HCT116 (cell line): ENCODE results near the gene MLLT3. TPM values are rescaled to one million over a fixed set of nuclear protein-coding genes. Genes with fewer than 3 reads are reported as not detected.

ENCODE experiments used
- ATAC-seq: fragments of 200-7000 bp; cut with Tn5 transposase; 2 replicates; pipeline ENCODE4 v1.9.1; 2020; ENCODE audit warnings: mild to moderate bottlenecking, moderate library complexity
- BruUV-seq: library from RNA; stranded (reverse); fragments of 400-500 nt; replicated peaks from 2 replicates; lab custom pipeline; 2021; lab: Mats Ljungman, UMichigan
- CTCF ChIA-PET: fragments of 300-600 bp; sonication (Branson Sonifier 250); formaldehyde crosslinking; loops from one replicate; lab custom pipeline; 2021; ENCODE audit warnings: antibody characterized with exemption; lab: Charles Lee
- POLR2A ChIA-PET: fragments of 300-600, 350-600 bp; sonication (Branson Sonifier 250); formaldehyde crosslinking; loops from one replicate; lab custom pipeline; 2021; ENCODE audit warnings: antibody characterized with exemption; lab: Charles Lee
- RAD21 ChIA-PET, 2 experiments: fragments of 300-600 bp; sonication (Branson Sonifier 250); formaldehyde crosslinking; loops; one replicate each; lab custom pipeline; 2023; ENCODE audit warnings: low total read pairs in 2 of 2; ENCODE audit not compliant: uncharacterized antibody in 2 of 2, unreplicated experiment in 2 of 2, low non-redundant PET in 1 of 2; lab: Charles Lee
- DNase-seq: peaks from one replicate; pipeline ENCODE4 v3.0.0-alpha.2; 2010; ENCODE audit warnings: low read depth, low spot score
- H2AFZ ChIP-seq: fragments of 200-600 bp; shearing (Covaris generic), sonication (generic); 2 replicates; pipeline ENCODE4 v1.6.1; 2017; ENCODE audit warnings: low read depth, mixed run types, mixed read lengths, antibody characterized with exemption, low read length; ENCODE audit not compliant: poor library complexity, severe bottlenecking
- H3K27ac ChIP-seq: 2 replicates; pipeline ENCODE4 v1.5.1; 2012; ENCODE audit warnings: low read depth, low read length
- H3K27me3 ChIP-seq: fragments of 200-600 bp; sonication (generic); 2 replicates; pipeline ENCODE4 v1.6.1; 2016; ENCODE audit warnings: mixed run types, low read length, mixed read lengths; ENCODE audit not compliant: insufficient read depth
- H3K36me3 ChIP-seq, 2 experiments: fragments of 200-500 bp in 1 of 2; fragments of 200-600 bp in 1 of 2; sonication (Bioruptor generic) in 1 of 2; sonication (generic) in 1 of 2; 2 replicates each; pipeline versions ENCODE4 v1.5.1 to v1.6.1; 2014 to 2016; ENCODE audit warnings: low read length in 2 of 2, inconsistent platforms in 1 of 2, mixed read lengths in 1 of 2, mixed run types in 1 of 2; ENCODE audit not compliant: insufficient read depth in 2 of 2, control insufficient read depth in 1 of 2
- H3K4me1 ChIP-seq, 2 experiments: fragments of 200-600 bp in 1 of 2; sonication (generic) in 1 of 2; 2 replicates each; pipeline versions ENCODE4 v1.5.1 to v1.6.1; 2012 to 2017; ENCODE audit warnings: low read length in 2 of 2, inconsistent platforms in 1 of 2, mild to moderate bottlenecking in 1 of 2, mixed read lengths in 1 of 2, mixed run types in 1 of 2, moderate library complexity in 1 of 2; ENCODE audit not compliant: insufficient read depth in 2 of 2, control insufficient read depth in 1 of 2
- H3K4me2 ChIP-seq: fragments of 200-600 bp; sonication (generic); 2 replicates; pipeline ENCODE4 v1.6.1; 2017; ENCODE audit warnings: mixed run types, low read length, mixed read lengths
- H3K4me3 ChIP-seq, 2 experiments: fragments of 200-600 bp in 1 of 2; sonication (generic) in 1 of 2; replicated peaks in 1 of 2; 2 replicates each; pipeline ENCODE4 v1.5.1; 2011 to 2016; ENCODE audit warnings: low read length in 2 of 2, control low read depth in 1 of 2, low read depth in 1 of 2, mild to moderate bottlenecking in 1 of 2, mixed read lengths in 1 of 2, mixed run types in 1 of 2
- H3K79me2 ChIP-seq: fragments of 200-600 bp; sonication (generic); 2 replicates; pipeline ENCODE4 v1.6.1; 2017; ENCODE audit warnings: mild to moderate bottlenecking, mixed run types, low read length, moderate library complexity, mixed read lengths; ENCODE audit not compliant: insufficient read depth
- H3K9ac ChIP-seq: fragments of 200-600 bp; sonication (generic); 2 replicates; pipeline ENCODE4 v1.6.1; 2016; ENCODE audit warnings: low read length, mixed read lengths
- H3K9me2 ChIP-seq: fragments of 200-600 bp; sonication (generic), shearing (Covaris generic); 2 replicates; pipeline ENCODE4 v1.6.1; 2017; ENCODE audit warnings: mixed run types, mild to moderate bottlenecking, moderate library complexity; ENCODE audit not compliant: insufficient read depth
- H3K9me3 ChIP-seq, 2 experiments: fragments of 200-500 bp in 1 of 2; fragments of 200-600 bp in 1 of 2; sonication (Bioruptor generic) in 1 of 2; sonication (generic) in 1 of 2; 2 replicates each; pipeline ENCODE4 v1.6.1; 2014 to 2017; ENCODE audit warnings: low read length in 2 of 2, mixed read lengths in 2 of 2, inconsistent platforms in 1 of 2, low read depth in 1 of 2, mild to moderate bottlenecking in 1 of 2, mixed run types in 1 of 2, moderate library complexity in 1 of 2; ENCODE audit not compliant: control insufficient read depth in 1 of 2, insufficient read depth in 1 of 2
- H4K20me1 ChIP-seq: fragments of 200-600 bp; sonication (generic), shearing (Covaris generic); 2 replicates; pipeline ENCODE4 v1.6.1; 2017; ENCODE audit warnings: mixed run types, mild to moderate bottlenecking, moderate library complexity; ENCODE audit not compliant: insufficient read depth
- ATF3 ChIP-seq: IDR thresholded peaks from 2 replicates; pipeline ENCODE4 v1.6.1; 2012
- CEBPB ChIP-seq: IDR thresholded peaks from 2 replicates; pipeline ENCODE4 v1.6.1; 2012; ENCODE audit warnings: low read depth
- CTCF ChIP-seq, 3 experiments: fragments of 200-600 bp in 1 of 3; sonication (generic) in 1 of 3; IDR thresholded peaks in 2 of 3; conservative IDR thresholded peaks in 1 of 3; 2 replicates each; pipeline ENCODE4 v1.5.1; 2012 to 2017; ENCODE audit warnings: low read depth in 2 of 3, low read length in 2 of 3, antibody characterized with exemption in 1 of 3, borderline replicate concordance in 1 of 3, control low read depth in 1 of 3, mild to moderate bottlenecking in 1 of 3, mixed read lengths in 1 of 3, mixed run types in 1 of 3, moderate library complexity in 1 of 3; ENCODE audit not compliant: insufficient read depth in 1 of 3
- EGR1 ChIP-seq: IDR thresholded peaks from 2 replicates; pipeline ENCODE4 v1.6.1; 2012; ENCODE audit warnings: low read depth
- ELF1 ChIP-seq: IDR thresholded peaks from 2 replicates; pipeline ENCODE4 v1.6.1; 2012; ENCODE audit warnings: low read depth, borderline replicate concordance
- EZH2 ChIP-seq: fragments of 200-600 bp; sonication (generic); IDR thresholded peaks from 2 replicates; pipeline ENCODE4 v1.6.1; 2017; ENCODE audit warnings: antibody characterized with exemption, mixed run types
- EZH2phosphoT487 ChIP-seq: fragments of 200-600 bp; IDR thresholded peaks from 2 replicates; pipeline ENCODE4 v1.6.1; 2018; ENCODE audit warnings: antibody characterized with exemption, borderline replicate concordance
- FOSL1 ChIP-seq: IDR thresholded peaks from 2 replicates; pipeline ENCODE4 v1.6.1; 2012; ENCODE audit warnings: low read depth
- MAX ChIP-seq: IDR thresholded peaks from 2 replicates; pipeline ENCODE4 v1.6.1; 2012
- POLR2A ChIP-seq: IDR thresholded peaks from 2 replicates; pipeline ENCODE4 v1.7.0; 2011; ENCODE audit warnings: borderline replicate concordance; ENCODE audit not compliant: insufficient read depth, insufficient read length; ENCODE audit errors: extremely low read depth
- POLR2AphosphoS5 ChIP-seq: IDR thresholded peaks from 2 replicates; pipeline ENCODE4 v1.6.1; 2011; ENCODE audit warnings: mild to moderate bottlenecking, low read depth, low read length, moderate library complexity
- RAD21 ChIP-seq: IDR thresholded peaks from 2 replicates; pipeline ENCODE4 v1.6.1; 2012; ENCODE audit warnings: low read depth, mild to moderate bottlenecking
- REST ChIP-seq: IDR thresholded peaks from 2 replicates; pipeline ENCODE4 v1.6.1; 2012; ENCODE audit warnings: low read depth
- SIN3A ChIP-seq: IDR thresholded peaks from 2 replicates; pipeline ENCODE4 v1.6.1; 2012; ENCODE audit warnings: low read depth
- SP1 ChIP-seq: IDR thresholded peaks from 2 replicates; pipeline ENCODE4 v1.6.1; 2012; ENCODE audit warnings: low read depth
- SRF ChIP-seq: IDR thresholded peaks from 2 replicates; pipeline ENCODE4 v1.6.1; 2012; ENCODE audit warnings: low read depth
- TCF7L2 ChIP-seq: IDR thresholded peaks from 2 replicates; pipeline ENCODE4 v1.7.0; 2011; ENCODE audit warnings: borderline replicate concordance, inconsistent platforms; ENCODE audit not compliant: insufficient read depth, insufficient read length; ENCODE audit errors: extremely low read depth
- YY1 ChIP-seq: IDR thresholded peaks from 2 replicates; pipeline ENCODE4 v1.6.1; 2011; ENCODE audit warnings: low read length, low read depth, moderate library complexity, mild to moderate bottlenecking; ENCODE audit not compliant: insufficient replicate concordance; ENCODE audit errors: extremely low read depth
- ZBTB33 ChIP-seq: IDR thresholded peaks from 2 replicates; pipeline ENCODE4 v1.6.1; 2011; ENCODE audit warnings: mild to moderate bottlenecking, low read length, moderate library complexity; ENCODE audit not compliant: insufficient replicate concordance; ENCODE audit errors: extremely low read depth
- ZNF274 ChIP-seq: fragments of 200-500 bp; sonication (Bioruptor generic); IDR thresholded peaks from 2 replicates; pipeline ENCODE4 v1.6.1; 2014; ENCODE audit warnings: mild to moderate bottlenecking, low read depth, low read length, inconsistent platforms
- intact Hi-C: fragments of 100-400 bp; cut with micrococcal nuclease; formaldehyde crosslinking; loops from 2 replicates; pipeline ENCODE4 v1.10.0; 2022
- total RNA-seq: library from RNA; stranded (reverse); gene quantifications from one replicate; pipeline ENCODE4 v1.2.1, GENCODE V29; 2021; ENCODE audit not compliant: unreplicated experiment

The MLLT3 gene
- total RNA-seq, 1 experiment from 2014 or later, result 4.3 TPM

- ATAC-seq (no peak), DNase-seq (no peak)
- Histone ChIP-seq H3K4me1 (no peaks in the 10 kb centered on the region), H4K20me1 (no peaks in the 10 kb centered on the region), H3K4me2 (no peak overlapping the region), H3K9ac (no peak overlapping the region), H3K9me3 (no peaks in the 10 kb centered on the region), H3K9me2 (no peaks in the 10 kb centered on the region), H2AFZ (no peak overlapping the region), H3K36me3 (no peaks in the 10 kb centered on the region), H3K27ac (no peak overlapping the region), H3K27me3 (no peaks in the 10 kb centered on the region), H3K4me3 (no peak overlapping the region), H3K79me2 (no peaks in the 10 kb centered on the region)
- ChIA-PET CTCF (interaction anchor here (1.0 kb wide), 1 partner anchor 464 kb away, joined by 3 read pairs; no protein-coding TSS in a partner anchor), RAD21 (no interaction called here), POLR2A (no interaction called here)
- TF ChIP-seq MAX, result no peak
- TF ChIP-seq SP1, result no peak
- no peak for TF ChIP-seq YY1
- no peak for TF ChIP-seq ZNF274
- TF ChIP-seq EZH2phosphoT487, result no peak
- no peak for TF ChIP-seq ZBTB33
- no peak for TF ChIP-seq SIN3A
- TF ChIP-seq TCF7L2, result no peak
- TF ChIP-seq EGR1, result no peak
- TF ChIP-seq EZH2, result no peak
- no peak for TF ChIP-seq RAD21
- TF ChIP-seq ELF1, result no peak
- TF ChIP-seq ATF3, result no peak
- no peak for TF ChIP-seq SRF
- no peak for TF ChIP-seq CTCF (IDR thresholded peaks at IDR 0.05 in 2 of 3, conservative IDR thresholded peaks at IDR 0.05 in 1 of 3; ENCODE audit: borderline replicate concordance in 1 of 3, insufficient read depth in 1 of 3, low read depth in 2 of 3, low read length in 2 of 3)
- no peak for TF ChIP-seq FOSL1
- no peak for TF ChIP-seq POLR2A
- no peak for TF ChIP-seq REST
- no peak for TF ChIP-seq CEBPB
- no peak for TF ChIP-seq POLR2AphosphoS5
- BruUV-seq, result no TSS peak
- intact Hi-C loops, result no loop called here
Observed at GRCh38 chr9:20646656-20647055, 24.4 kb upstream of the MLLT3 start.
